GM18520 (cell line): ENCODE measurements around the gene IGF2.

ENCODE experiments used
- ATAC-seq: cut with Tn5 transposase; IDR thresholded peaks from one replicate; pipeline ENCODE4 v1.9.1; 2021; ENCODE audit not compliant: unreplicated experiment

IGF2 gene

DNA sequence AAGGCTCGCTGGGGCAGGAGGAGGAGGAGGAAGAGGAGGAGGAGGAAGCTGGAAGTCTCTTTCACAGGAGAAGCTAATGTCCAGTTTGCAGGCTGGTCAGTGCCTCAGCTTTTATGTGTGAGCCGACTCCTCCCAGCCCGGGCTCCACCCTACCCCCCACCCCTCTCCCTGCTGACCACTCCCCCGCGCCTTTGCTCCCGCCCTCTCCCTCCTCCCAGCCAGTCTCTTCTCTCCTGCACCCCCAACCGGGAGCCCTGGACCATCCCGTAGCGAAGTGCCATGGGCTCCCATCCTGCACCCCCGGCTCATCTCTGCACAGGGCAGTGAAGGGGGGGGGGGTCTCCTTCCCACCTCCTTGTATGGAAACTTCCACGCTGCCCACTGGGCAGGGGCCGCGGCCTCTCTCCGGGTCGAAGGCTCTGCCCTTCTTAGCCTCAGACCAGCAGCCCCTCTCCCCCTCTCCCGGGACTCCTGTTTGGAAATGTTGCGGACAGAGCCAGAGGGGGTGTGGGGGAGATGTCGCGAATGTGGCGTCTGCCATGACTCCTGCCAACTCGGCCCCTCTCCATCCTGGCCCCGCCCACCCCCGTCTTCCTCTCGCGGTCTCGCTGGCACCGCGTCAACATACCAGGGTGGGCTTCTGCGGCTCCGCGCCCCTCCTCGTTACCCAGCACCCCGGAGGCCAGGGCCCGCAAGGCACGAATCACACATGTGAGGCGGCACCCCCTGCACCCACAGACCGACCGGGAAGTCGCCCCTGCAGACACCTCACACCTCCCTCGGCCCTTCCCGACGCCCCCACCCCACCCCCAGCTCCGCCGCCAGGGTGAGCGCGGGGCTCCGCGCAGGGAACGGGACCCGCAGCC is 1.8 kb downstream of the IGF2 start:
- ATAC-seq: no peak

DNA sequence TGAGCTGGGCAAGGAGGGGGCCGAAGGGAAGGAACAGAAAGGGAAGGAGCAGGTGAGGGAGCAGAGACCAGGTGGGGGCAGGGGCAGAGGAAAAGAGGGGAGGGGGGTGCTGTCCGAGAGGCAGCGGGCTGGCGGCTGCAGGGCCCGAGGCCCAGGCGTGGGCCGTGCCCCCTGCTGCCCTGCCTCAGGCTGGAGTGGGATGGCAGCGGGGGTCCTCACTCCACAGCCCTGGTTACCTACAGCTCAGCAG is 2.3 kb downstream of the IGF2 start:
- no peak for ATAC-seq

DNA sequence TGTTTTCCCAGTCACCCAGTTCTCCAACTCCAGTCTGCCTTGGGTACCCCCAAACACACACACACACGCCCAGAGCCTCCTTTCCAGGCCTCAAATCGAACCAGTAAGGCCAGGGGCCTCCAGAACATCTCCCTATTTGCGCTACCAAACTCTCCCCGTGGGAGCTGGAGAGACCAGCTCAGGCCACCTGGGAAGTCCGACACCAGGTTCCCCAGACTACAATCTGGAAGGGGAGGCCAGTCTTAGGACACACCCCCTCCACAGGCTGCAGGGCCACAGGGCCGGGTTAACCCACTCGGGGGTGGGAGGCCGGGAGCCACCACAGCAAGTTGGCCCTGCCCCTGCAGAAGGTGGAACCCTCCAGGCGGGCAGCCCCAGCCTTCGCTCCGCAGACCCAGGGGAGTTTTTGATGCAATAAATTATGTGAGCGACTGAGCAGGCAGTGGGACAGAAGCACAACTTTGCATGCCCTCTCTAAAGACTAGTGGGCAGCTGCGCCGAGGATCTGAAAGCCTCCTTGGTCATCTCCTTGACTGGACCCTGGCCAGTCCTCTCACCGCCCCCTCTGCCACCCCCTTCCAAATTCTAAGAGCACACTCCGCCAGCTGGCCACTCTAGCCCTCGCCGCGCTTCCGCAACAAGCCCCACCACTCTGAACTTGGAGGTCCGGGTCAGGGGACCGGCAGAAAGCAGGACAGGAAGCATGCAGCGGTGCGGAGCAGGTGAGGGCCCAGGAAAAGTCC is 2.8 kb downstream of the IGF2 start:
- no peak for ATAC-seq

DNA sequence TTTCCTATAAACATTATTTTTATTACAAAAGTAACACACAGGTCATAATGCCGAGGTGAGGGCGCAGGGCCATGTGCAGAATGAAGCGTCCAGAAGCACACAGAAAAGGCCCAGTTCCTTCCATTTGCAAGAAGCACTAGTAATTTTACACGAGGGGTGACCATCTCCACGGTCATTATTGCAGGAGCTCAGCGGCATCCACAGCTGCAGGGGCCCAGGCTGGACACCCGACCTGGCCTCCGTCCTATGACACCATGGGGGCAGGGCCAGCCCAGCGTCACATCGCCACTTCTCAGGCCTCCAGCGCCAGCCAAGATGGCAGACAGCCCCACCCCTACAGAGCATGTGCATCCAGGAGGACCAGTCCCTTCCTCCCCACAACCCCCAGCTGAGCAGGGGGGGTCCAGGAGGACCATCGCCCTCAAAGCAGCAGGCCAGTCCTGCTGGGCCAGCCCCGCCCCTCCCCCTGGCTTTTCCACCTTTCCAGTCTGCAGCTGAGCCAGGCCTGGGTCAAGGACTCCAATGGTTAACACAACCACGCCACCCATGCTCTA is 3.5 kb downstream of the IGF2 start:
- no peak for ATAC-seq

DNA sequence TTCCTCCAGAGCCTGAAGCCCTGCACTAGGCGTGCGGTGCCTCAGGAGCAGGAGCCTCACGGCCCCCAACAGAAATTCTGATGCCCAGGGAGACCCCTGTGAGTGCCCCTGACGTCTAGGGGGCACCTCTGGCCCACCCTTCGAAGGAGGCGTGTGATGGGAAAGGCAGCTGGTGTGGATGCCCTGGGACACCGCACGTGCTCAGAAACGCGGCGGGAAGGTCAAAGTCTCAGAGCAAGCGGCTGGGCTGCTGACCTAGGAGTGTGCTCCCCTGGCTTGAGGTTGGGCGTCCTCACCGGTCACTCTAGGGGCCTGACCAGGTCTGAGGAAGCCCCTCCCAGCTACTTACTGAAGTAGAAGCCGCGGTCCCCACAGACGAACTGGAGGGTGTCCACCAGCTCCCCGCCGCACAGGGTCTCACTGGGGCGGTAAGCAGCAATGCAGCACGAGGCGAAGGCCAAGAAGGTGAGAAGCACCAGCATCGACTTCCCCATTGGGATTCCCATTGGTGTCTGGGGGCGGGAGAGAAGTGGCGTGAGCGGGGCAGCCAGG is 4.1 kb downstream of the IGF2 start:
- ATAC-seq: no peak

DNA sequence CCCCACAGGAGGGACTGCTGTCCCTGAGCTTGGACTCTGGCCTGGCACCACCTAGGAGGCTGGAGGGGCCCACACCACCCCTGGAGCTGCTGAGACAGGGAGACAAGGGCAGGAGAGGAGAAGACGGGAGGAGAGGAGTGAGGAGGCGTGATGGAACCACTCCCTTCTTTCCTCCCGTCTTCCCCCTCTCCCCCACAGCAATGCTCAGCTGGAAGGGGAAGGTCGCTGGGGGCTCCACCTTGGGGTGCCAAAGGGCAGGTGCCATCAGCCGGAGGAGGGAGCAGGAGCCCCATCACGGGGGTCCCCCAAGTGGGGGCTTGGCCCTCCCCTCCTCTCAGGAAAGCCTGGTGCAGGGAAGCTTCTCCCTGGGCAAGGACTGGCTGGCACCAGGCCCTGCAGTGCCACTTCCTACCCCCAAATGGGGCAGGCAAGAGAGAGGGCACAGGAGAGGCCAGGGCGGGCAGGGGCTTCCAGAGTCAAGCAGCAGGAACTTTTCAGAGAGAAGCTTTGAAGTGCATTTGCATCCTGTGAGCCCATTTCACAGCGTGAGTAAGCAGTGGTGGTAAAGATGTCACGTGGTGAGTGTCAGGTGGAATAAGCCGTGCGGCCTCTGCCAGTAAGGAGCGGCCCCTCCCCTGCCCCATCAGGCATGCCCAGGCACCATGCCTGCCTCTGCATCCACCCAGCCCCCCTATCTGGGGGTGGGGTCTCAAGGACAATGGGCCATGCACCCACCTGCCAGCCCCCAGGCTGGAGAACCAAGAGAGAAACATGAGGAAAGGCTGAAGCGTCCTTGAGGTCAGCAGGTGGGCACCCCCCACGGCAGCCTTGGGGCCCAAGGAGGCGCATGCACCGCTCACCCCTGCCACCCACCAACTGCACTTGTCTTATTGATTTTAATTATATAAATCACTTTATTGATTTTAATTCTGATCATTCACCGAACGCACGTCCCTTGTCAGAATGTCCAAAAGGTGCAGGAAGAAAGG is 4.9 kb downstream of the IGF2 start:
- no peak for ATAC-seq

DNA sequence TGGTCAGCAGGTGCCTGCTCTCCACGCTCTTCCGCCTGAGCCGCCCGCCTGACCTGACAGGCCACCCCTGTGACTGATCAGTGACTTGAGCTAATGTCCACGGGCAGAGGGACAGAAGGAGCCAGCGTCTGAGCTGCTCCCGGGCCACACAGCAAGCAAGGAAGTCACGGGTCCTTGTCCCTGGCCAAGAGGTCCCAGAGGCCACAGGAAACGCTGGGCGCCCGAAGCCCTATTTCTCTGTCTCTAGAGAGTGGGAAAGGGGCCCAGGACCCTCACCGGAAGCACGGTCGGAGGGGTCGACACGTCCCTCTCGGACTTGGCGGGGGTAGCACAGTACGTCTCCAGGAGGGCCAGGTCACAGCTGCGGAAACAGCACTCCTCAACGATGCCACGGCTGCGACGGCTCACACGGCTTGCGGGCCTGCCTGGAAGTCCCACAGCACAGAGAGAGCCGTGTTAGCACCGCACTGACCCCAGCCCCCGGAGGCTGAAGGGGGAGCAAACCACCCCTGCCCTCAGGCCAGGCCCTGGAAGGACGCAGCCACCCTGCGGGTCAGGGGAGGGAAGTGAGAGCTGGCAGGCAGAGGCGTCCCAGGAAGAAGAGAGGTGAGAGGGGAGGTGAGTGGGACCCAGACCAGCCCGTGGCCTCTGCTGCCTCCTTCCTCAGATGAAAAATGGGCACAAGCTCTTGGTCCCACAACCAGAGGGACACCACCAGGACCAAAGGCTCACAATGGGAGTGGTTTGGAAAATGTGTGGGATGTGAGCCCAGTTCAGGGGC is 5.8 kb downstream of the IGF2 start:
- ATAC-seq: no peak

DNA sequence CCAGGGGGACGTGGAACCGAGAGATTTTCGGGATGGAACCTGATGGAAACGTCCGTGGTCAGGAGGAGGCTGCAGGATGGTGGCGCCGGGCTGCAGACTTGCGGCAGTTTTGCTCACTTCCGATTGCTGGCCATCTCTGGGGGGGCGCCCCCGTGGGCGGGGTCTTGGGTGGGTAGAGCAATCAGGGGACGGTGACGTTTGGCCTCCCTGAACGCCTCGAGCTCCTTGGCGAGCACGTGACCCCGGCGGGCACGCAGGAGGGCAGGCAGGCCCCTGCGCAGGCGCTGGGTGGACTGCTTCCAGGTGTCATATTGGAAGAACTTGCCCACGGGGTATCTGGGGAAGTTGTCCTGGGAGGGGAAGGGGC is 6.3 kb downstream of the IGF2 start:
- ATAC-seq: no peak

DNA sequence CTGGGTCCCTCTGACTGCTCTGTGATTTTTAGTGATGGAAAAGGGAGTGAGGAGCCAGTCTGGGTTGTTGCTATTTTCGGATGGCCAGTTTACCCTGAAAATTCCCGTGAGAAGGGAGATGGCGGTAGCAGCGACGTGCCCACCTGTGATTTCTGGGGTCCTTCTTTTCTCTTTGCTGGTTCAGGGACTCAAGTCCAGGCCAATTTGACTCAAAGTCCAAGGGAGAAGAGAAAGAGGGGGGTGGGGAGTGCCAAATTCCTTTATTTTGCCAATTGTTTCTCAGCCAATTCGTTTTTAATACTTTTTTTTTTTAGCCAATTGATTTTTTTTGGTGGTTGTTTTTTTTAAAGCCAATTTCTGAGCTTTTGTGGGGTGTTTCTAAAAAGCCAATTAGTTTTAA is 6.9 kb downstream of the IGF2 start:
- ATAC-seq: no peak

DNA sequence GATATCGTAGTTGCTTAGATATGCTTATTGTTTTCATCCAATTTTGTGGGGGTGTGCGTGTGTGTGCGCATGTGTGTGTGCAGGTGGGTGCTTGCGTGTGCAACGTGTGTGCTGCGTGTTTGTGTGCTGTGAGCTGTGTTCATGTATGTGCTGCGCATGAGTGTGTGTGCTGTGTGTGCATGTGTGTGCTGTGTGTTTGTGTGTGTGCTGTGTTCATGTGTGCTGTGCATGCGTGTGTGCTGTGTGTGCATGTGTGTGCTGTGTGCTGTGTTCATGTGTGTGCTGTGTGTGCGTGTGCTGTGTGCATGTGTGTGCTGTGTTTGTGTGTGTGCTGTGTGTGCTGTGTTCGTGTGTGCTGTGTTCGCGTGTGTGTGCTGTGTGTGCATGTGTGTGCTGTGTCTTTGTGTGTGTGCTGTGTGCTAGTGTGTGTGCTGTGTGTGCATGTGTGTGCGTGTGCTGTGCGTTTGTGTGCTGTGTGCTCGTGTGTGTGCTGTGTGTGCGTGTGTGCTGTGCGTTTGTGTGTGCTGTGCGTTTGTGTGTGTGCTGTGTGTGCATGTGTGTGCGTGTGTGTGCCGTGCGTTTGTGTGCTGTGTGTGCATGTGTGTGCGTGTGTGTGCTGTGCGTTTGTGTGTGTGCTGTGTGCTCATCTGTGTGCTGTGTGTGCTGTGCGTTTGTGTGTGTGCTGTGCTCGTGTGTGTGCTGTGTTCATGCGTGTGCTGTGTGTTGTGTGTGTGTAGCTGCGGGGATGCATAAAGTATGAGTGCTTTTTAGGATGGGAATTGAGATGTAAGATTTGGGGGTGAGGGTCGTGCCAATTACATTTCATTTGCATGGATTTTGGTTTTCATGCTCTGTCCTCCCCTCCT is 7.6 kb downstream of the IGF2 start:
- no peak for ATAC-seq

DNA sequence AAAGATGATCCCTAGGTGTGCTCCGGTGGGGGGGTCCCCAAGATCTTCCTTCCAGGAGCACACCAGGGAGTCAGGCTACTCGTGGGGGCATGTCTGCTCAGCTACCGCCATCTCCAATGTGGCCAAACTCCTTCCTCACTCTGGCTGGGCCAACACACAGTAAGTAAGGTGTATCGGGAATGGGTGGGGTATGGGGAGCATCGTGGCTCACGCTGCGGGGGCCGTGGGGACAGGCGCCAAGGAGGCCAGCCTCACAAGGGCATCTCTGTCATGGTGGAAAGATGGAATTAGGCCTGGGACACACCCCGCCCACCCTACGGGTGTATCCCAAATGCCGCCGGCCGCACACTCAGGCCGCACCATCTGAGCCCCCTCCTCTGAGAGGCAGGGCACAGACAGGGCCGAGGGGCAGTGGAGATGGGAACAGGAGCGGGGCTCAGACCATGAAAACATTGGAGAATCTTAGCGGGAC is 8.3 kb downstream of the IGF2 start:
- ATAC-seq: no peak

DNA sequence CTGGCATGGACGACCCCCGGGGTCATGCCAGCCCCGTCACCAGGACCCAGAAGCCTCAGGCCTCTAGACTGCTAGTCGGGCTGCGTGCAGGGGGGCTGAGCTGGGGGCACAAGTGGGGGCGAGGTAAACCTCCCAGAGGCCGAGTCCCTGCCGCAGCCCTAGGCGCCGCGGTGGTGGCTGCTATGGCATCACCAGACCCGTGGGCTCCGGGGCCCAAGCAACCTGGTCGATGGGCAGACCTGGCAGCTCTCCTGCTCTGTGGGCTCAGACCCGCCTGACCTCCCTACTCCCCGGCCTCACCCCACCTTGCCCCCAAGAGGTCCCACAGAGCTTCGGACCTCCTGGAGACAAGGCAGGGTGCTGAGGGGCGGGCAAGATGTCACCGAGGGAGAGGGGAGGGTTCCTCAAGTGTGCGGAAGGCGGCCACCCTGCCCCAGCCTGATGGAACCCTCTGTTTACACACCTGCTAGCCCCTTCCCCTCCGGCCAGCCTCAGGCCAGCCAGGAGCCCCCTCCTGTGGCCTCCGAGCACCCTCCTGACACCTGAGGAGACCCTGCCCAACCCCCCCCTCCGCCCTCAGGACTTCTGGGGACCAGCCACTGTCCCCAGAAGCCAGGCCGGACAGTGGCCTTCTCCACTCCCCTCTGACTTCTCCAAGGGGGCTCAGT is 9.4 kb downstream of the IGF2 start:
- no peak for ATAC-seq

DNA sequence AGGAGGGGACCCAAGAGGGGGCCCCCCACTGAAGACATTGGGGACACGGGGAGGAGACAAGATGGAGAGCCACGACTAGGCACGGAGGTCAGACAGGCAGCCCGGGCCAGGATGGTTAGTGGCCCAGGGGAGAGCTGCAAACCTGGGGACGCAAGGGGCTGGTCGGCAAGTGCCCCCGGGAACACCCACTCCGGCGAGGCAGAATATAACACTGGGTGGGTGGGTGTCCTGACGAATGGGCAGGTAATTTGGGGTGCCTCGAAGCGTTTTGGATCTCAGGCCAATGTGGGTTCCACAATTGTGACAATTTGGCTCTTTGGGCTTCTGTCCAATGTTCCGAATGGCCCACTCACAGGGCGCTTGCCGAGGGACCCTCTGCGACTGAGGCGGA is 9.9 kb downstream of the IGF2 start:
- ATAC-seq: no peak

DNA sequence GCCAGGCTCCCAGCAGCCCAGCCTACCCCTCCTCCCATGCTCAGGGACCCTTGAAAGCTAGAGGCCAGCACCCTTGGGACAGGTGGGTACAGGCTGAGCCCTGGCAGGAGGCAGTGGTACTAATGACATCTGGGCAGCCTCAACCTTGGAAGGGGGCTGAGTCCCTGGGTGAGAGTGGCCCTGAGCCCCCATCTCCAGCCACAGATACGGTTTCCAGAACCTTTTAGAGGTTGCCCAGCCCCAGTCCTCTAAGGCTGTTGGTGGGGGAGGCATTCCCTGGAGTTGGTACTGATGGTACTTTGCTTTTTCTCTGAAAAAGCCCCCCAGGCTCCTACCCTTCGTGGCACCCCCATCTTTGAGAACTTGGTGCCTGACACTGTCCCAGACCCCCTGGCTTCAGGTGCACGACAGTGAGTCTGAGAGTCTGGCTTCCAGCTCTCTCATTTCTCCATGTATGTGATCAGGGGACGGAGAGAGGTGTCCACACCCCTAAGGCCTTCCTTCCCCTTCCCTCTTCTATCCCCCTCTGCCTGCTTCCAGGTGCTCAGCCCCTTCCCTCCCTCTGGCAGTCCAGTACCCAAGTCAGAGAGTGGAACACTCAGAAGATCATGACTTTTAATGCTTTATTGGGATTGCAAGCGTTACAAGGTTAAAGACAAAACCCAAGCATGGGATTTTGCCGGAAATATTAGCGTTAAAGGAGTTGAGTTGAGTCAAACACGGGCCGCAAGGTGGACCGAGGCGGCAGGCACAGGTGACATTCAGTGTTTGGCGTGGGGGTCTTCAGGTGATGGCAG is 10.5 kb downstream of the IGF2 start:
- ATAC-seq: no peak

DNA sequence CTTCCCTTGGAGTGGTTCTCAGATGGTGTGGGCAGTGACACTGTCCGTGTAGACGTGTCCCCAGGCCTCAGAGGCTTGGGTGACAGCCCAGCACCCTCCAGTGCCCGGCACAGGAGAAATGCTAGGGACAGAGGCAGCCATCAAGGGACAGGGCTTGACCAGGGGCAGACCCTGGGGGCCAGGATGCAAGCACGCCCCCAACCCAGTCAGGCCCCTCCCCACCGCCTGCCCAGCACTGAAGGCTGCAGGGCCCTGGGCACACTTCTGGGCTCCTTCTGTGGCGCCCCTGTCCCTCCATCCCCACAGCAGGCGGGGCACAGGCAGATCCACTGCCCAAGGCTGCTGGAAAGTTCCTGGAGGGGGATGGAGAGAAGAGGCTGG is 11.1 kb downstream of the IGF2 start:
- no peak for ATAC-seq

DNA sequence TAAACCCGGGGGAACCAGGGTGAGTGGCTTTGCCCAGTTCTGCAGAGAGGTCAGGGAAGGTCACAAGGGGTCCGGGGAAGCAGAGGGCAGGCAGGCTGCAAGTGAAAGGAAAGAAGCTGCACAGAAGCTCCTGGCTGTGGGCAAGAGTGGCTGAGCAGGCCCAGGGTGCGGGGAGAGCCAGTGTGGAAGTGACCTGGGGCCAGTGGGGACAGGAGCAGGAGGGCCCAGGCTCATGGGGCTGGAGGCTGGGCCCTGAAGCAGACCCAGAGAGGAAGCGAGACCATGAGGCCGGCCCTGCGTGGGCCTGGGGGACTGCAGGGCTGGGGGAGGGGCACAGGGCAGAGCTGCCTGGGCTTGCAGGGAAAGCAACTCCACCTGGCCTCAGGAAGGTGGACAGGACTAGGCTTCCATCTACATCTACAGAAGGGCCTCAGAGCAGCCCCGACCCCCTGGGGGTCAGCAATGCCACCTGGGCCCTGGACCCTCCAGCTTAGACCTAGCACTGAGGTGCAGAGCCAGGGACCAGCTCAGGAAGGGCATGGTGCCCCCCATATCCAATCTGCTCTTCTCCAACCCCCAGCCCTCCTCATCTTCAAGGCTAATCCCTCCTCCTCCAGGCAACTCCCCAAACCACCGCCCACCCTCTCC is 11.6 kb downstream of the IGF2 start:
- no peak for ATAC-seq

DNA sequence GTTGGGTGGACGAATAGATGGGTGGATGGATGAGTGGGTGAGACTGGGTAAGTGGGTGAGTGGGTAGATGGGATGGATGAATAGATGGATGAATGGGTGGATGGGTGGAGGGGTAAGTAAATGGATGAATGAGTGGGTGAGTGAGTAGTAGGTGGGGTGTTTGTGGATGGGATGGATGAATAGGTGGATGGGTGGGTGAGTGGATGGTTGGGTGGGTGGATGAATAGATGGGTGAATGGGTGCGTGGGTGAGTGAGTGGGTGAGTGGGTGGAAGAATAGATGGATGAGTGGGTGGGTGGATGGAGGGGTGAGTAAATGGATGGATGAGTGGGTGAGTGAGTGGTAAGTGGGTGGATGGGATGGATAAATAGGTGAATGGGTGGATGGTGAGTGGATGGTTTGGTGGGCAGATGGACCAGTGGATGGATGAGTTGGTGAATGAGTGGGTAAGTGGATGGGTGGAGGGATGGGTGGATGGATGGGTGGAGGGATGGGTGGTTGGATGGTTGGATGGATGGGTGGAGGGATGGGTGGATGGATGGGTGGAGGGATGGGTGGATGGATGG is 12.6 kb downstream of the IGF2 start:
- no peak for ATAC-seq
